Neural cell (in vitro differentiated cells): ENCODE measurements around the gene GALE.

Experiments used
- CTCF ChIP-seq: fragments of 450-650 bp; IDR thresholded peaks from 2 replicates; pipeline ENCODE4 v1.5.1; 2014; ENCODE audit warnings: antibody characterized with exemption, mild to moderate bottlenecking, moderate library complexity; ENCODE audit not compliant: poor library complexity, severe bottlenecking
- EP300 ChIP-seq: fragments of 450-650 bp; conservative IDR thresholded peaks from 2 replicates; pipeline ENCODE4 v1.6.1; 2014; ENCODE audit warnings: antibody characterized with exemption, mild to moderate bottlenecking, moderate library complexity; ENCODE audit not compliant: poor library complexity, severe bottlenecking
- EZH2 ChIP-seq: fragments of 200-600, 300-800 bp; shearing (Covaris generic), sonication (generic); IDR thresholded peaks from 2 replicates; pipeline ENCODE4 v1.6.1; 2014; ENCODE audit warnings: antibody characterized with exemption, low read length, borderline replicate concordance, mild to moderate bottlenecking; ENCODE audit not compliant: insufficient read depth, poor library complexity, severe bottlenecking
- MXI1 ChIP-seq: fragments of 450-650 bp; conservative IDR thresholded peaks from 2 replicates; pipeline ENCODE4 v1.6.1; 2014; ENCODE audit warnings: antibody characterized with exemption, mild to moderate bottlenecking; ENCODE audit not compliant: poor library complexity, severe bottlenecking
- POLR2AphosphoS5 ChIP-seq: IDR thresholded peaks from 2 replicates; pipeline ENCODE4 v1.6.1; 2012
- RAD21 ChIP-seq: fragments of 450-650 bp; conservative IDR thresholded peaks from 2 replicates; pipeline ENCODE4 v1.6.1; 2014; ENCODE audit warnings: antibody characterized with exemption, mild to moderate bottlenecking, moderate library complexity
- REST ChIP-seq: IDR thresholded peaks from 2 replicates; pipeline ENCODE4 v1.6.1; 2012; ENCODE audit warnings: borderline replicate concordance
- SMC3 ChIP-seq: fragments of 450-650 bp; conservative IDR thresholded peaks from 2 replicates; pipeline ENCODE4 v1.6.1; 2014; ENCODE audit warnings: antibody characterized with exemption, mild to moderate bottlenecking, moderate library complexity; ENCODE audit not compliant: poor library complexity
- TAF1 ChIP-seq: IDR thresholded peaks from 2 replicates; pipeline ENCODE4 v1.6.1; 2012; ENCODE audit warnings: low read depth

DNA sequence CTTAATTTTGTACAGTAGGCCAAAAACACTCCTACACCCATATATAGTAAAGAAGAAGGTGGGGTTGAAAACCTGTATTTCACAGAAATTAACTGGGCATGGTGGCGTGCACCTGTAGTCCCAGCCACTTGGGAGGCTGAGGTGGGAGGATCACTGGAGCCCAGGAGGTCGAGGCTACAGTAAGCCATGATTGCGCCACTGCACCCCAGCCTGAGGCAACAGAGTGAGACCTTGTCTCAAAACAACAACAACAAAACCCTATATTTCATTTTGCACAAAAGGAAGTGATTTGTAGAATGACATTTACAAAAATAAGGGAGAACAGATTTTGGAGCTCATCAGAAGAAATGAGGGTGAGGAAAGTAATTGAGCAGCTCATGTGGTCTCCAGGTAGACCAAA lies 11.9 kb downstream of the GALE start:
- no peak for TF ChIP-seq MXI1
- no peak for TF ChIP-seq POLR2AphosphoS5
- TF ChIP-seq TAF1: no peak
- no peak for TF ChIP-seq EZH2
- TF ChIP-seq CTCF: no peak
- TF ChIP-seq RAD21: no peak
- TF ChIP-seq REST: no peak
- no peak for TF ChIP-seq EP300
- no peak for TF ChIP-seq SMC3
